Loucy (cell line): ENCODE measurements around the gene CFAP69.

Source experiments
- H2AFZ ChIP-seq: fragments of 200-600 bp; sonication (generic); 2 replicates; pipeline ENCODE4 v1.6.0; 2016; ENCODE audit warnings: antibody characterized with exemption, mild to moderate bottlenecking, low read length, moderate library complexity
- H3F3A ChIP-seq: fragments of 200-600 bp; 2 replicates; pipeline ENCODE4 v1.6.0; 2016; ENCODE audit warnings: antibody characterized with exemption, low read depth, mild to moderate bottlenecking
- H3K27me3 ChIP-seq: fragments of 200-600 bp; sonication (generic); 2 replicates; pipeline ENCODE4 v1.6.1; 2014; ENCODE audit warnings: low read length, mild to moderate bottlenecking; ENCODE audit not compliant: insufficient read depth, poor library complexity, severe bottlenecking
- H3K36me3 ChIP-seq: fragments of 200-600 bp; sonication (generic); 2 replicates; pipeline ENCODE4 v1.6.1; 2016; ENCODE audit warnings: low read length; ENCODE audit not compliant: insufficient read depth
- H3K4me1 ChIP-seq: fragments of 200-600 bp; sonication (generic); 2 replicates; pipeline ENCODE4 v1.5.1; 2014; ENCODE audit warnings: low read length, mild to moderate bottlenecking; ENCODE audit not compliant: insufficient read depth, poor library complexity, severe bottlenecking
- H3K4me2 ChIP-seq: fragments of 200-600 bp; sonication (generic); 2 replicates; pipeline ENCODE4 v1.6.0; 2014; ENCODE audit warnings: antibody characterized with exemption, low read length, low read depth, mild to moderate bottlenecking; ENCODE audit not compliant: poor library complexity, severe bottlenecking
- H3K4me3 ChIP-seq: fragments of 200-600 bp; sonication (generic); 2 replicates; pipeline ENCODE4 v1.5.1; 2014; ENCODE audit warnings: low read length, mild to moderate bottlenecking, mixed read lengths; ENCODE audit not compliant: poor library complexity, severe bottlenecking
- H3K79me2 ChIP-seq: fragments of 200-600 bp; sonication (generic); 2 replicates; pipeline ENCODE4 v1.6.1; 2014; ENCODE audit warnings: low read length; ENCODE audit not compliant: insufficient read depth
- H3K9ac ChIP-seq: fragments of 200-600 bp; sonication (generic); 2 replicates; pipeline ENCODE4 v1.6.0; 2014; ENCODE audit warnings: mild to moderate bottlenecking, low read depth, low read length, moderate library complexity; ENCODE audit not compliant: poor library complexity, severe bottlenecking
- H3K9me2 ChIP-seq: fragments of 200-600 bp; sonication (generic); replicated peaks from 2 replicates; pipeline ENCODE4 v1.6.1; 2016; ENCODE audit warnings: low read depth, low read length, mixed read lengths
- H3K9me3 ChIP-seq: fragments of 200-600 bp; sonication (generic); 2 replicates; pipeline ENCODE4 v1.6.1; 2014; ENCODE audit warnings: mild to moderate bottlenecking, antibody characterized with exemption, low read length, low read depth; ENCODE audit not compliant: insufficient read depth
- H4K20me1 ChIP-seq: fragments of 200-600 bp; sonication (generic); 2 replicates; pipeline ENCODE4 v1.6.0; 2014; ENCODE audit warnings: antibody characterized with exemption, low read length, mild to moderate bottlenecking; ENCODE audit not compliant: insufficient read depth, poor library complexity, severe bottlenecking
- CTCF ChIP-seq: fragments of 200-600 bp; sonication (generic); conservative IDR thresholded peaks from 2 replicates; pipeline ENCODE4 v1.5.1; 2014; ENCODE audit warnings: mild to moderate bottlenecking, antibody characterized with exemption, low read length
- EZH2phosphoT487 ChIP-seq: fragments of 200-600 bp; IDR thresholded peaks from 2 replicates; pipeline ENCODE4 v1.6.1; 2018; ENCODE audit warnings: antibody characterized with exemption, mild to moderate bottlenecking, moderate library complexity, borderline replicate concordance

The CFAP69 gene

GRCh38 chr7:90222390-90222789 is 22.6 kb upstream of the CFAP69 start:
- Histone ChIP-seq H4K20me1 (no peaks in the 10 kb centered on the region), H3K9me2 (no peaks in the 10 kb centered on the region), H3F3A (no peaks in the 10 kb centered on the region), H3K9me3 (no peaks in the 10 kb centered on the region), H3K4me1 (no peaks in the 10 kb centered on the region), H3K9ac (no peak overlapping the region), H3K4me3 (no peak overlapping the region), H3K27me3 (no peaks in the 10 kb centered on the region), H2AFZ (no peak overlapping the region), H3K36me3 (no peaks in the 10 kb centered on the region), H3K79me2 (no peaks in the 10 kb centered on the region), H3K4me2 (no peak overlapping the region)
- TF ChIP-seq CTCF (no peak), EZH2phosphoT487 (no peak)

GRCh38 chr7:90222811-90223725 is 21.9 kb upstream of the CFAP69 start:
- no peaks in the 10 kb centered on the region for H3K4me1 ChIP-seq
- no peaks in the 10 kb centered on the region for H3F3A ChIP-seq
- H3K27me3 ChIP-seq: no peaks in the 10 kb centered on the region
- no peak overlapping the region for H2AFZ ChIP-seq
- H3K4me3 ChIP-seq: no peak overlapping the region
- H4K20me1 ChIP-seq: no peaks in the 10 kb centered on the region
- H3K79me2 ChIP-seq: no peaks in the 10 kb centered on the region
- H3K4me2 ChIP-seq: no peak overlapping the region
- H3K9ac ChIP-seq: no peak overlapping the region
- no peak for TF ChIP-seq EZH2phosphoT487
- TF ChIP-seq CTCF: no peak
- no peaks in the 10 kb centered on the region for H3K9me3 ChIP-seq
- no peaks in the 10 kb centered on the region for H3K9me2 ChIP-seq
- H3K36me3 ChIP-seq: no peaks in the 10 kb centered on the region

- Histone ChIP-seq H3K9me2 (no peaks in the 10 kb centered on the region), H3K4me2 (no peak overlapping the region), H3K36me3 (no peaks in the 10 kb centered on the region), H3K27me3 (no peaks in the 10 kb centered on the region), H3K79me2 (no peaks in the 10 kb centered on the region), H2AFZ (no peak overlapping the region), H3K9ac (no peak overlapping the region), H3K4me1 (no peaks in the 10 kb centered on the region), H3F3A (no peaks in the 10 kb centered on the region), H3K9me3 (no peaks in the 10 kb centered on the region), H4K20me1 (no peaks in the 10 kb centered on the region), H3K4me3 (no peak overlapping the region)
- TF ChIP-seq CTCF: no peak
- TF ChIP-seq EZH2phosphoT487: no peak
Measured at GRCh38 chr7:90224195-90224594, 20.8 kb upstream of the CFAP69 start.
